G401 (cell line): ENCODE results near the gene PKIG. TPM values are rescaled to one million over a fixed set of nuclear protein-coding genes. Genes with fewer than 3 reads are reported as not detected.

Experiments used
- DNase-seq: peaks from one replicate; pipeline ENCODE4 v3.0.0-alpha.2; 2015; ENCODE audit warnings: low spot score
- in situ Hi-C: cut with HindIII; loops from 2 replicates; pipeline ENCODE4 v1.10.0; 2016; ENCODE audit warnings: low sequenced_read_pairs, mixed read lengths
- total RNA-seq: library from RNA; depleted of rRNA; stranded (reverse); fragments of >200 nt; shearing (Covaris generic); gene quantifications from 2 replicates; pipeline ENCODE4 v1.2.3, GENCODE V29; 2014

The PKIG gene
- total RNA-seq, 1 experiment from 2014 or later, result 37.1 TPM

GRCh38 chr20:44610313-44610962, 28.1 kb downstream of the PKIG start:
- in situ Hi-C loops, result no loop called here

GRCh38 chr20:44613575-44613974, 31.2 kb downstream of the PKIG start:
- in situ Hi-C loops, result no loop called here
- no peak for DNase-seq

More at GRCh38 chr20:44610313-44610962, 28.1 kb downstream of the PKIG start:
- no peak for DNase-seq

- peak; percentile 37 for DNase-seq
- in situ Hi-C loops, result no loop called here
These were observed 32.1 kb downstream of the PKIG start for GRCh38 chr20:44614525-44614924.

- no peak for DNase-seq
- in situ Hi-C loops, result loop anchor here (5.0 kb wide), 1 partner anchor 78 kb away; no protein-coding TSS in a partner anchor
These were observed 32.9 kb downstream of the PKIG start for GRCh38 chr20:44615169-44615791.

- in situ Hi-C loops, result loop anchor here (5.0 kb wide), 1 partner anchor 79 kb away; no protein-coding TSS in a partner anchor
- peak; percentile 46 for DNase-seq
These were observed 33.7 kb downstream of the PKIG start for GRCh38 chr20:44615876-44616603.

GRCh38 chr20:44616604-44616964, 34.2 kb downstream of the PKIG start:
- in situ Hi-C loops, result loop anchor here (5.0 kb wide), 1 partner anchor 79 kb away; no protein-coding TSS in a partner anchor

GRCh38 chr20:44618318-44618731, 35.9 kb downstream of the PKIG start:
- DNase-seq, result no peak
- in situ Hi-C loops, result loop anchor here (5.0 kb wide), 1 partner anchor 81 kb away; no protein-coding TSS in a partner anchor

More at GRCh38 chr20:44616604-44616964, 34.2 kb downstream of the PKIG start:
- DNase-seq, result no peak

GRCh38 chr20:44619294-44619693, 36.9 kb downstream of the PKIG start:
- no peak for DNase-seq
- in situ Hi-C loops, result loop anchor here (5.0 kb wide), 1 partner anchor 82 kb away; no protein-coding TSS in a partner anchor

- DNase-seq, result no peak
- in situ Hi-C loops, result no loop called here
These were observed 37.7 kb downstream of the PKIG start for GRCh38 chr20:44620030-44620429.

- in situ Hi-C loops, result no loop called here
- DNase-seq, result no peak
These were observed 38.9 kb downstream of the PKIG start for GRCh38 chr20:44621325-44621724.

GRCh38 chr20:44621939-44622338, 39.6 kb downstream of the PKIG start:
- in situ Hi-C loops, result no loop called here
- no peak for DNase-seq

GRCh38 chr20:44622501-44623270, 40.3 kb downstream of the PKIG start:
- DNase-seq, result no peak
- in situ Hi-C loops, result no loop called here

GRCh38 chr20:44624152-44624551, 41.8 kb downstream of the PKIG start:
- DNase-seq, result no peak

GRCh38 chr20:44624743-44625271, 42.4 kb downstream of the PKIG start:
- no peak for DNase-seq
- in situ Hi-C loops, result no loop called here

More at GRCh38 chr20:44624152-44624551, 41.8 kb downstream of the PKIG start:
- in situ Hi-C loops, result no loop called here

- in situ Hi-C loops, result no loop called here
These were observed 43.0 kb downstream of the PKIG start for GRCh38 chr20:44625361-44625760.

GRCh38 chr20:44626278-44626677, 43.9 kb downstream of the PKIG start:
- DNase-seq, result no peak
- in situ Hi-C loops, result no loop called here

More at GRCh38 chr20:44625361-44625760, 43.0 kb downstream of the PKIG start:
- DNase-seq, result no peak

GRCh38 chr20:44627364-44628010, 45.1 kb downstream of the PKIG start:
- in situ Hi-C loops, result no loop called here
- no peak for DNase-seq

- in situ Hi-C loops, result no loop called here
- no peak for DNase-seq
These were observed 46.6 kb downstream of the PKIG start for GRCh38 chr20:44629017-44629385.
